ENCODE results near the gene RFX2.
A peak's percentile ranks its signal among the peaks of the same experiment; 100 is the strongest.

RFX2 gene

GRCh38 chr19:6101291-6101825 lies 8.9 kb downstream of the RFX2 start:
- ChIA-PET POLR2A (no interaction called here), CTCF (interaction anchor here (0.9 to 1.3 kb wide), 2 partner anchors 14 to 53 kb away, joined by 3 to 4 read pairs; no protein-coding TSS in a partner anchor)
- no peak for TF ChIP-seq CTCF (IDR thresholded peaks at IDR 0.05; ENCODE audit: control extremely low read depth, extremely low read depth, low read depth, missing control alignments)
- no peak for DNase-seq (ENCODE audit: extremely low spot score)

GRCh38 chr19:6100284-6100915 lies 9.9 kb downstream of the RFX2 start:
- peak; percentile 52 for DNase-seq (ENCODE audit: extremely low spot score)
- POLR2A ChIA-PET, result no interaction called here
- TF ChIP-seq CTCF (IDR thresholded peaks at IDR 0.05; ENCODE audit: control extremely low read depth, extremely low read depth, low read depth, missing control alignments), result no peak
- CTCF ChIA-PET, result interaction anchor here (0.9 to 2.7 kb wide), 7 partner anchors 8 to 53 kb away, joined by 3 to 12 read pairs (median 4); no protein-coding TSS in a partner anchor

- CTCF ChIA-PET, result interaction anchor here (0.9 to 2.7 kb wide), 8 partner anchors 9 to 52 kb away, joined by 3 to 12 read pairs (median 5); no protein-coding TSS in a partner anchor
- no peak for DNase-seq (ENCODE audit: extremely low spot score)
- TF ChIP-seq CTCF (IDR thresholded peaks at IDR 0.05; ENCODE audit: control extremely low read depth, extremely low read depth, low read depth, missing control alignments), result no peak
- POLR2A ChIA-PET, result no interaction called here
These were observed 10.7 kb downstream of the RFX2 start for GRCh38 chr19:6099599-6099998.

GRCh38 chr19:6099033-6099432 lies 11.3 kb downstream of the RFX2 start:
- ChIA-PET CTCF (interaction anchor here (1.2 to 2.7 kb wide), 7 partner anchors 8 to 51 kb away, joined by 3 to 12 read pairs (median 6); no protein-coding TSS in a partner anchor), POLR2A (no interaction called here)
- no peak for DNase-seq (ENCODE audit: extremely low spot score)
- TF ChIP-seq CTCF (IDR thresholded peaks at IDR 0.05; ENCODE audit: control extremely low read depth, extremely low read depth, low read depth, missing control alignments), result no peak

- CTCF ChIA-PET, result interaction anchor here (0.6 to 2.7 kb wide), 8 partner anchors 8 to 30 kb away, joined by 3 to 12 read pairs (median 4); no protein-coding TSS in a partner anchor
- POLR2A ChIA-PET, result no interaction called here
- no peak for DNase-seq (ENCODE audit: extremely low spot score)
- no peak for TF ChIP-seq CTCF (IDR thresholded peaks at IDR 0.05; ENCODE audit: control extremely low read depth, extremely low read depth, low read depth, missing control alignments)
These were observed 11.7 kb downstream of the RFX2 start for GRCh38 chr19:6098574-6098973.

GRCh38 chr19:6097911-6098310 lies 12.4 kb downstream of the RFX2 start:
- TF ChIP-seq CTCF (IDR thresholded peaks at IDR 0.05; ENCODE audit: control extremely low read depth, extremely low read depth, low read depth, missing control alignments), result no peak
- ChIA-PET POLR2A (no interaction called here), CTCF (interaction anchor here (0.6 to 2.1 kb wide), 4 partner anchors 8 to 31 kb away, joined by 3 to 7 read pairs (median 3); no protein-coding TSS in a partner anchor)
- DNase-seq (ENCODE audit: extremely low spot score), result no peak

Data from GM10248 (cell line).